Heart left ventricle (tissue), 16 donors: ENCODE measurements around the gene FAM32A. TPM values are rescaled to one million over a fixed set of nuclear protein-coding genes. Genes with fewer than 3 reads are reported as not detected.

Source experiments
- ATAC-seq, 4 donors: fragments of 200-7000 bp; cut with Tn5 transposase; one replicate each; pipeline ENCODE4 v1.9.1; 2020 to 2022; ENCODE audit warnings: moderate library complexity in 4 of 4, mild to moderate bottlenecking in 3 of 4, moderate number of reproducible peaks in 1 of 4
- DNase-seq, 5 donors: peaks; one replicate each; pipeline ENCODE4 v3.0.0-alpha.2; 2020
- H3K27ac ChIP-seq, 12 donors: fragments of 200-600 bp; sonication (generic) in 4 of 12; one replicate each; pipeline versions ENCODE4 v1.5.0 to v1.8.0; 2016 to 2022; ENCODE audit warnings: mild to moderate bottlenecking in 2 of 12
- H3K27me3 ChIP-seq, 9 donors: fragments of 200-600 bp; sonication (generic) in 2 of 9; one replicate each; pipeline versions ENCODE4 v1.5.1 to v1.8.0; 2016 to 2022; ENCODE audit warnings: mild to moderate bottlenecking in 3 of 9
- H3K36me3 ChIP-seq, 9 donors: fragments of 200-600 bp; sonication (generic) in 2 of 9; one replicate each; pipeline versions ENCODE4 v1.5.0 to v1.8.0; 2018 to 2022; ENCODE audit warnings: mild to moderate bottlenecking in 2 of 9
- H3K4me1 ChIP-seq, 12 donors: fragments of 200-600 bp; sonication (generic) in 4 of 12; one replicate each; pipeline versions ENCODE4 v1.5.0 to v1.8.0; 2016 to 2022; ENCODE audit warnings: mild to moderate bottlenecking in 3 of 12
- H3K4me3 ChIP-seq, 12 donors: fragments of 200-600 bp; sonication (generic) in 4 of 12; one replicate each; pipeline versions ENCODE4 v1.5.0 to v1.8.0; 2017 to 2022; ENCODE audit warnings: mild to moderate bottlenecking in 9 of 12, moderate library complexity in 4 of 12
- H3K9me3 ChIP-seq, 12 donors: fragments of 200-600 bp; sonication (generic) in 4 of 12; one replicate each; pipeline versions ENCODE4 v1.5.0 to v1.8.0; 2016 to 2022; ENCODE audit warnings: mild to moderate bottlenecking in 1 of 12
- POLR2A ChIP-seq, 2 donors: fragments of 450-650 bp; IDR thresholded peaks; one replicate each; pipeline ENCODE4 v1.6.1; 2017; ENCODE audit warnings: antibody characterized with exemption in 2 of 2, mild to moderate bottlenecking in 2 of 2, moderate library complexity in 2 of 2
- WGBS, 4 donors: extraction: QIAGEN DNeasy Blood & Tissue Kit in 2 of 4; methylation state at CpG; one replicate each; pipeline versions ENCODE4 v1.1.5 to v1.1.7; 2013 to 2018; 5-methylcytosine and 5-hydroxymethylcytosine counted together
- intact Hi-C, 10 donors: fragments of 100-400 bp; cut with DNase I; formaldehyde crosslinking; loops; one replicate each; pipeline versions ENCODE4 v1.11.1 to v1.14.2; 2022
- polyA plus RNA-seq, 2 donors: library from polyadenylated mRNA; stranded (reverse); fragments of 200-250 nt; gene quantifications; one replicate each; pipeline ENCODE4 v1.2.3, GENCODE V29; 2013
- total RNA-seq, 9 donors: library from RNA; depleted of rRNA in 2 of 9; stranded (reverse); fragments of >200 nt in 2 of 9; fragmentation: NEBNext Ultra II Directional in 3 of 9; extraction: Animal tissue kit (Norgen Biotek cat#: 25700) in 3 of 9; gene quantifications; one replicate each; pipeline versions ENCODE4 v1.1.0 to v1.2.4, GENCODE V29; 2016 to 2023
- TF ChIP-seq, protein P1 (sequence below), 12 donors: fragments of 200-600 bp; sonication (generic) in 4 of 12; IDR thresholded peaks; one replicate each; pipeline versions ENCODE4 v1.5.0 to v1.8.0; 2018 to 2022; ENCODE audit warnings: antibody characterized with exemption in 12 of 12, mild to moderate bottlenecking in 5 of 12
- donor health status: ischemic (EF 13 %, LVEDD 7.1; RV severe dilation, severe dysfunction).
- donor health status: healthy with polysubstance abuse.
- donor health status: DM: no; HTN: yes; CAD: no.
- donor health status: DM: no; HTN: no; CAD: no.
- donor health status: ischemic (EF 25% LVEDD 6.9; RV normal size, moderate dysfunction).
- donor health status: ischemic (EF 25% LVEDD 5.7; RV mildly dilated, moderate dysfunction).
- donor health status: healthy.
- donor health status: DM: yes; HTN: yes; CAD: no.
- donor health status: ischemic (EF 35%, LVEDD 5.7; RV mildly dilated, moderate dysfunction).
- donor health status: nonischemic (EF 11% LVEDD 7.7; RV severe dilation, severe dysfunction).
- donor health status: DM: yes; HTN: yes; CAD: no.
- donor health status: PGD.
- donor health status: ischemic (EF 29% LVEDD 5.4; RV normal size, mild dysfunction).
- donor health status: nonischemic (EF 23%, LVEDD 6.1; RV moderate dilation, normal function).

Gene FAM32A
- total and polyA plus RNA-seq, 11 donors: 32.0 to 94.5 (median 37.5) TPM

GRCh38 chr19:16160445-16160942 is 24.7 kb upstream of the FAM32A start:
- Histone ChIP-seq H3K27me3 (peaks cover 0 to under 1% (median 0%) of the 10 kb centered on the region in 9 donors), H3K27ac (no peak overlapping the region), H3K9me3 (no peaks in the 10 kb centered on the region), H3K36me3 (no peaks in the 10 kb centered on the region), H3K4me1 (no peaks in the 10 kb centered on the region), H3K4me3 (no peak overlapping the region)
- intact Hi-C loops: no loop called here
- no peak for TF ChIP-seq POLR2A (IDR thresholded peaks at IDR 0.05)
- TF ChIP-seq, protein P1, sequence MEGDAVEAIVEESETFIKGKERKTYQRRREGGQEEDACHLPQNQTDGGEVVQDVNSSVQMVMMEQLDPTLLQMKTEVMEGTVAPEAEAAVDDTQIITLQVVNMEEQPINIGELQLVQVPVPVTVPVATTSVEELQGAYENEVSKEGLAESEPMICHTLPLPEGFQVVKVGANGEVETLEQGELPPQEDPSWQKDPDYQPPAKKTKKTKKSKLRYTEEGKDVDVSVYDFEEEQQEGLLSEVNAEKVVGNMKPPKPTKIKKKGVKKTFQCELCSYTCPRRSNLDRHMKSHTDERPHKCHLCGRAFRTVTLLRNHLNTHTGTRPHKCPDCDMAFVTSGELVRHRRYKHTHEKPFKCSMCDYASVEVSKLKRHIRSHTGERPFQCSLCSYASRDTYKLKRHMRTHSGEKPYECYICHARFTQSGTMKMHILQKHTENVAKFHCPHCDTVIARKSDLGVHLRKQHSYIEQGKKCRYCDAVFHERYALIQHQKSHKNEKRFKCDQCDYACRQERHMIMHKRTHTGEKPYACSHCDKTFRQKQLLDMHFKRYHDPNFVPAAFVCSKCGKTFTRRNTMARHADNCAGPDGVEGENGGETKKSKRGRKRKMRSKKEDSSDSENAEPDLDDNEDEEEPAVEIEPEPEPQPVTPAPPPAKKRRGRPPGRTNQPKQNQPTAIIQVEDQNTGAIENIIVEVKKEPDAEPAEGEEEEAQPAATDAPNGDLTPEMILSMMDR (IDR thresholded peaks at IDR 0.05): no peak
- 68 to 77% (median 72%) methylated on average over 6 of the region's 6 CpGs for WGBS, 4 donors
- no peak for ATAC-seq
- no peak for DNase-seq

DNA sequence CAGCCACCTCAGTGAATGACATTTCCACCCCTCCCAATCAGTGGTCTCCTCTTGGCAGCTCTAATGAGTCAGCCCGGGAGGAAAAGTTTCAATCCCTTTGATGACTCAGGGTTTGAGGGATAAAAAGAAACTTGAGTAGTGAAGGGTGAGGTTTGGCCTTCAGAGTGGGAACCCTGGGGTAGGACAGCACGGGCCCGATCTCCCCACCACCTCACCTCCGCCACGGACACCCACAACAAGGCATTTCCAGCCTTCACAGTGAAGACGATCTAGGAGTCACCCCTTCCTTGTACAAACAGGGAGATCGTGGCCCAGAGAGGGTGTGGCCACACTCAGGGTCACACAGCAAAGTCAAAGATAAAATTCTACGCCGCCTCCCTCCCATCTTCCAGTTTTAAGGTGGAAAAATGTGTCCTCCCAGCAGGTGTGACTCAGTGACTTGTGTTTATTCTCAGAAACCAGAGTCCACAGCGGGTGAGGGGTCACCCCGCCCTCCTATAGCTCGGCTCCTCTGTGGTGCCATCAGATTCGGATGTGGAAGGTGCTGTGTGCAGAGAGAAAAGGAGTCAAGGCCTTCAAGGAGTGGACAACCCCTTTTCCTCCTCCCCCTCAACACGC is 24.2 kb upstream of the FAM32A start:
- ATAC-seq: no peak
- no peaks in the 10 kb centered on the region for H3K4me1 ChIP-seq
- 71 to 74% (median 73%) methylated on average over 14 of the region's 14 CpGs for WGBS, 4 donors
- no peak overlapping the region for H3K4me3 ChIP-seq
- intact Hi-C loops: no loop called here
- no peaks in the 10 kb centered on the region for H3K36me3 ChIP-seq
- no peak for TF ChIP-seq POLR2A (IDR thresholded peaks at IDR 0.05)
- TF ChIP-seq, protein P1 (IDR thresholded peaks at IDR 0.05): no peak
- H3K27ac ChIP-seq: no peak overlapping the region
- H3K9me3 ChIP-seq: no peaks in the 10 kb centered on the region
- no peaks in the 10 kb centered on the region for H3K27me3 ChIP-seq
- no peak for DNase-seq

GRCh38 chr19:16161840-16162239 is 23.4 kb upstream of the FAM32A start:
- ATAC-seq (no peak), DNase-seq (no peak)
- no peak for TF ChIP-seq POLR2A (IDR thresholded peaks at IDR 0.05)
- TF ChIP-seq, protein P1 (IDR thresholded peaks at IDR 0.05): no peak
- no peaks in the 10 kb centered on the region for H3K9me3 ChIP-seq
- H3K27me3 ChIP-seq: peaks cover 0 to 4% (median 0%) of the 10 kb centered on the region in 9 donors
- no peak overlapping the region for H3K4me3 ChIP-seq
- no peaks in the 10 kb centered on the region for H3K36me3 ChIP-seq
- no peaks in the 10 kb centered on the region for H3K4me1 ChIP-seq
- H3K27ac ChIP-seq: no peak overlapping the region
- intact Hi-C loops: no loop called here
- WGBS, 4 donors: 80 to 91% (median 82%) methylated on average over 3 of the region's 3 CpGs

- WGBS, 4 donors: 78 to 86% (median 81%) methylated on average over 13 of the region's 13 CpGs
- Histone ChIP-seq H3K27ac (no peak overlapping the region), H3K27me3 (peaks cover 0 to 4% (median 0%) of the 10 kb centered on the region in 9 donors)
Observed at GRCh38 chr19:16164222-16164890, 20.9 kb upstream of the FAM32A start.

More at GRCh38 chr19:16164222-16164890, 20.9 kb upstream of the FAM32A start:
- ATAC-seq (no peak), DNase-seq (no peak)
- H3K36me3 ChIP-seq: no peaks in the 10 kb centered on the region
- no peak overlapping the region for H3K4me3 ChIP-seq
- TF ChIP-seq, protein P1 (IDR thresholded peaks at IDR 0.05): no peak
- no peak for TF ChIP-seq POLR2A (IDR thresholded peaks at IDR 0.05)
- intact Hi-C loops: no loop called here
- no peaks in the 10 kb centered on the region for H3K9me3 ChIP-seq
- no peaks in the 10 kb centered on the region for H3K4me1 ChIP-seq
